Stimulated activated naive B cell treated with anti-CD40 and anti-IgM and Interleukin-4, amounts not matched to agents 10 μg/mL and 1 μg/mL and 100 μg/mL, for 72 hours (primary cell): Measurements from ENCODE around the gene SNRPD3.
"Not testable (repeated sequence)": the region's sequence is repeated elsewhere in the genome, so short reads cannot be mapped to it uniquely, and the experiment has no call there.

ENCODE experiments used
- ATAC-seq, 2 donors: fragments of 150-1000 bp; cut with Tn5 transposase; replicated peaks; 2 replicates each; pipeline ENCODE4 v1.10.0; 2021; ENCODE audit warnings: moderate library complexity in 1 of 2
- DNase-seq: peaks from one replicate; pipeline ENCODE4 v3.0.0; 2021
- H3K27ac Mint-ChIP-seq: one replicate; pipeline ENCODE4 v1.8.0; 2022; ENCODE audit warnings: mild to moderate bottlenecking, mixed read lengths
- H3K27me3 Mint-ChIP-seq, 2 donors: one replicate each; pipeline ENCODE4 v1.8.0; 2022; ENCODE audit warnings: mixed read lengths in 2 of 2
- H3K36me3 Mint-ChIP-seq, 2 donors: one replicate each; pipeline ENCODE4 v1.8.0; 2022; ENCODE audit warnings: mixed read lengths in 2 of 2, mild to moderate bottlenecking in 1 of 2
- H3K4me1 Mint-ChIP-seq, 2 donors: one replicate each; pipeline ENCODE4 v1.8.0; 2022; ENCODE audit warnings: mixed read lengths in 2 of 2, mild to moderate bottlenecking in 1 of 2
- H3K4me3 Mint-ChIP-seq, 2 donors: one replicate each; pipeline ENCODE4 v1.8.0; 2022; ENCODE audit warnings: mild to moderate bottlenecking in 2 of 2, mixed read lengths in 2 of 2, moderate library complexity in 1 of 2
- H3K9me3 Mint-ChIP-seq, 2 donors: one replicate each; pipeline ENCODE4 v1.8.0; 2022; ENCODE audit warnings: mixed read lengths in 2 of 2, mild to moderate bottlenecking in 1 of 2

SNRPD3 gene

DNA sequence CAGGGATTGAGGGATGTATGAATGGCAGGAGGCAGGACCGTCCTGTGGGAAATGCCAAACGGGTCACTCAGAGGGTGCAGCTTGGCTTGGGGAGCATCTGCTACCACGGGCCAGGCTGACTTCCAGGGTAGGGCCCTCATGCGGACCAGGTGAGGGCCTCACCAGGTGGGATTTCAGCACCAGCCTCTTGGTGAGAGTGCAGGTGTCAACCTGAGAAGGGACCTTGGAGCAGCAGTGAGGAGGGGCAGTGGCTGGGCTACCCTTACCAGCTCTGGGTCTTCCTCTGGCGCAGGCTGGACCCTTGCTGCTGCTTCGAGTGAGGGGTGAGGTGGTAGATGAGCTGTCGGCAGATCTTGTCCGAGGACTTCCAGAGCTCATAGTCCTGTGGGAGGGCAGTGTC is 32.1 kb downstream of the SNRPD3 start:
- Mint-ChIP-seq H3K36me3 (peaks cover 0 to 1% of the 10 kb centered on the region in 2 donors), H3K9me3 (no peaks in the 10 kb centered on the region), H3K4me3 (no peak overlapping the region), H3K27ac (no peak overlapping the region), H3K4me1 (peaks cover 6 to 14% of the 10 kb centered on the region in 2 donors), H3K27me3 (peaks cover 0 to 22% of the 10 kb centered on the region in 2 donors)
- no peak for ATAC-seq
- DNase-seq = no peak

DNA sequence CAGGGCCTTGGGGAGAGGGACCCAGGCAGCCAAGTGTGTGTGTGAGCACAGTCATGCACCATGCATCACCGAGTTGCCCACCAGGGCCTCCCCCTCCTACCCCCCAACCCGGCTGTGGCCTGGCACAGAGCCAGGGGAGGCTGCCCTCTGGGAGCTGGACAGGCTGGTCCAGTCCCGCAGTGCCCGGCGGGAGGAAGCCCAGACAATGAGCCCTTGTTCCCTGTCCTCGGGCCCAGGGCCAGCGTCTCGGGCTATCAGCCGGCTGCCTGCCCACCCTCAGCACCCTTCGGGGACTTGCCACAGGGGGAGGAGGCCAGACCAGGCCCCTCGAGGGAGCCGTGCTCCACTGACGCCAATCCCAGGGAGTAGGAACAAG is 32.6 kb downstream of the SNRPD3 start:
- peaks cover 0 to 1% of the 10 kb centered on the region in 2 donors for H3K36me3 Mint-ChIP-seq
- DNase-seq = no peak
- peaks cover 0 to 22% of the 10 kb centered on the region in 2 donors for H3K27me3 Mint-ChIP-seq
- no peaks in the 10 kb centered on the region for H3K9me3 Mint-ChIP-seq
- peaks cover 6 to 14% of the 10 kb centered on the region in 2 donors for H3K4me1 Mint-ChIP-seq
- no peak overlapping the region for H3K4me3 Mint-ChIP-seq
- no peak overlapping the region for H3K27ac Mint-ChIP-seq
- ATAC-seq = no peak

DNA sequence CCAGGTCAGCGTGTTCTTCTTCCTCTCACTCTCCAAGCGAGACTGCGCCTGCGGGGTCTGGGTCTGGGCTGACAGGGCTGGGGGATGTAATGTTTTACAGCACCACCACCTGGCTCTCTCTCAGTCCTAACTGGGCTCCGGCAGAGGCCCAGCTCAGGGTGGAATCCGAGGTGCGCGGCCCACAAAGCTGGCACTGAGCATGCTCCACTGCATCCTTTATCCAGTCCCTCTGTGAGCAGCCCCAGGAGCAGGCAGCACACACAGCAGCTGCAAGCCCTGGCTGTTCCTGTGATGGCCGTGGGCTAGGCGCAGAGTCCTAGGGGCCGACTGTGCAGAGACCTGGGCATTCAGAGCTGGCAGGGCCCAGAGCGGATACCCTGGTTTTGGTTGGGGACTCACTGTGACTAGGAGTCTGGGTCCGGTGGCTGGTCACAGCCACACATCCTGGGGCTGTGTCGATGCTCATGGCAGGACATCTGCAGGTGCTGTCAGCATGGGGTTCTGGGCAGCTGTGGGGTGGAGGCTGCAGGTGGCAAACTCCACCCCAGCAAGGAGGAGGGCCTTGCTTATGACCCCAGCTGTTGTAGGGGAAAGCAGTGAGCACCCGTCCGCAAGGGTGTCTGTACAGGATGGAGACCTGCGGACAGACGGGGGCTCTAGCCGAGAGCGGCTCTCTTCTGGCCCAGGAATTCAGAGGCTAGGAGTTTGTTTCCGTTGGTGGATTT is 33.1 kb downstream of the SNRPD3 start:
- Mint-ChIP-seq H3K27me3 (peaks cover 0 to 22% of the 10 kb centered on the region in 2 donors), H3K27ac (no peak overlapping the region), H3K4me1 (peaks cover 6 to 14% of the 10 kb centered on the region in 2 donors), H3K4me3 (no peak overlapping the region), H3K36me3 (peaks cover 0 to 1% of the 10 kb centered on the region in 2 donors), H3K9me3 (no peaks in the 10 kb centered on the region)
- no peak for DNase-seq
- no peak for ATAC-seq

DNA sequence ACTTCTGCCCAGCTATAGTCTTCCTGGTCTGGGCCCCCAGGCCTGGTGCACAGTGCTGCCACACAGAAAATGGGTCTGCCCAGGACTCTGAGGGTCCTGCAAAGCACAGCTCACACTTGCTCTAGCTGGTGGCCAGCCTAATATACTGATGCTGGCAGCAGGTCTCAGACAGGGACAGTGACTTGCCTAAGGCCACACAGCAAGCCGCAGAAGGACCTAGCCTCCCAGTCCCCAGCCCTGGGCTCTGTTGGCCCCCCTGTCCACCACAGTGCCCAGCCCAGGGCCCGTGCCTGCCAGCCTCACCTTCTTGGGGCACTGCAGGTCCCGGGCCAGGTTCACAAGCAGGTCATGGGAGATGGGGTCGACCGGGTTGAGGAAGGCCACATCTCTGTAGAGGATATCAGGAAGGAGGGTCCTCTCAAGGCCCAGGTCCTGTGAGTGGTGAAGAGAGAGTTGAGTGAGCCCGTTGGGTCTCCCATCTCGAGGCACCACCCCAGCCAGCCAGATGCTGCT is 33.8 kb downstream of the SNRPD3 start:
- ATAC-seq (no peak), DNase-seq (no peak)
- H3K4me1 Mint-ChIP-seq = peaks cover 6 to 14% of the 10 kb centered on the region in 2 donors
- H3K27ac Mint-ChIP-seq = no peak overlapping the region
- H3K4me3 Mint-ChIP-seq = no peak overlapping the region
- peaks cover 0 to 1% of the 10 kb centered on the region in 2 donors for H3K36me3 Mint-ChIP-seq
- no peaks in the 10 kb centered on the region for H3K9me3 Mint-ChIP-seq
- H3K27me3 Mint-ChIP-seq = peaks cover 0 to 22% of the 10 kb centered on the region in 2 donors

DNA sequence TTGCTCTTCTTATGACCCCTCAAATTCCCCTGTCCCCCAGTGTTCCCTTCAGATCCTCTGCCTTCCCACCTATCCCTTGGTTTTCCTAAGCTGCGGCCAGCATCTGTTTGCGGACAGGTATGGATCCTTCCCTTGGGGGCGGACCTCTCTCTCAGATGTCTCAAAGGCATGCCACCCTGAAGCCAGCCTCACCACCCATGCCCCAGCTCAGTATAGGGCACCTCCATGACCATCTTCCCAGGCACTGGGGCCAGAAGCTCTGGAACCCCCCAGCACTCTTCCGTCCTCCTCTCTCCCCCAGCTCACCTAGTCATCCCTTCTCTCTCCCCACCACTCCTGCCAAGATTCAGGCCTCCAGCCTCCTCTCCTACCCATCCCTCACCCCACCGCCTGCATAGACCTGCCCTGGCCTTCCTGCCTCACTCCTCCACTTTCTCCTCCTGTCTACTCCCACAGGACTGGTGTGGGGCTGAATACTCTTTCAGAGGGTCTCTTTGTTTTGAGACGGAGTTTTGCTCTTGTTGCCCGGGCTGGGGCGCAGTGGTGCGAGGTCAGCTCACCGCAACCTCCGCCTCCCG is 34.9 kb downstream of the SNRPD3 start:
- H3K27ac Mint-ChIP-seq = no peak overlapping the region
- H3K27me3 Mint-ChIP-seq = peaks cover 0 to 22% of the 10 kb centered on the region in 2 donors
- H3K9me3 Mint-ChIP-seq = no peaks in the 10 kb centered on the region
- peaks cover 6 to 14% of the 10 kb centered on the region in 2 donors for H3K4me1 Mint-ChIP-seq
- no peak overlapping the region for H3K4me3 Mint-ChIP-seq
- ATAC-seq = no peak
- DNase-seq = no peak
- H3K36me3 Mint-ChIP-seq = no peaks in the 10 kb centered on the region

DNA sequence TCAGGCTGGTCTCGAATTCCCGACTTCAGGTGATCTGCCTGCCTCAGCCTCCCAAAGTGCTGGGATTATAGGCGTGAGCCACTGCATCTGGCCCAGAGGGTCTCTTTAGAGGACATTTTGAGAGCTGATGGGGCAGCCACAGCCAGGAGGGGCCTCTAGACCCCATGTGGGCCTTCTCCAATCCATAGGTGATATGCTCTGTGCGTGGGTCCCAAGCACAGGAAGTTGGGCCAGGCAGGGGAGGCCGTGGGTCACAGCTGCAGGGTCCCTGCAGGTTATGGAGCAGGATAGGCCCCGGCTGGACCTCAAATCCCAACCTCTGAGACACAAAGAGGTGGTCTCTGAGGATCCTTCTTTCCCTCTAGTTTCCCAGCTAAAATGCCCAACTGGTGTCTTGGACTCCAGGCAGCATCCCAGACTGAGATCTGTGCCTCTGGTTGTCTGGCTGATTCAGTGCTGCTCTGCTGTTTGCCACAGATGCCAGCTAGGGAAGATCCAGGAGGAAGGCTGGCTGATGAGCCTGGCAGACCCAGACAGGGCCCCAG is 35.6 kb downstream of the SNRPD3 start:
- H3K9me3 Mint-ChIP-seq = no peaks in the 10 kb centered on the region
- H3K4me3 Mint-ChIP-seq = no peak overlapping the region
- DNase-seq = no peak
- H3K4me1 Mint-ChIP-seq = peaks cover 6 to 14% of the 10 kb centered on the region in 2 donors
- no peaks in the 10 kb centered on the region for H3K36me3 Mint-ChIP-seq
- no peak for ATAC-seq
- H3K27ac Mint-ChIP-seq = no peak overlapping the region
- H3K27me3 Mint-ChIP-seq = peaks cover 0 to 22% of the 10 kb centered on the region in 2 donors

DNA sequence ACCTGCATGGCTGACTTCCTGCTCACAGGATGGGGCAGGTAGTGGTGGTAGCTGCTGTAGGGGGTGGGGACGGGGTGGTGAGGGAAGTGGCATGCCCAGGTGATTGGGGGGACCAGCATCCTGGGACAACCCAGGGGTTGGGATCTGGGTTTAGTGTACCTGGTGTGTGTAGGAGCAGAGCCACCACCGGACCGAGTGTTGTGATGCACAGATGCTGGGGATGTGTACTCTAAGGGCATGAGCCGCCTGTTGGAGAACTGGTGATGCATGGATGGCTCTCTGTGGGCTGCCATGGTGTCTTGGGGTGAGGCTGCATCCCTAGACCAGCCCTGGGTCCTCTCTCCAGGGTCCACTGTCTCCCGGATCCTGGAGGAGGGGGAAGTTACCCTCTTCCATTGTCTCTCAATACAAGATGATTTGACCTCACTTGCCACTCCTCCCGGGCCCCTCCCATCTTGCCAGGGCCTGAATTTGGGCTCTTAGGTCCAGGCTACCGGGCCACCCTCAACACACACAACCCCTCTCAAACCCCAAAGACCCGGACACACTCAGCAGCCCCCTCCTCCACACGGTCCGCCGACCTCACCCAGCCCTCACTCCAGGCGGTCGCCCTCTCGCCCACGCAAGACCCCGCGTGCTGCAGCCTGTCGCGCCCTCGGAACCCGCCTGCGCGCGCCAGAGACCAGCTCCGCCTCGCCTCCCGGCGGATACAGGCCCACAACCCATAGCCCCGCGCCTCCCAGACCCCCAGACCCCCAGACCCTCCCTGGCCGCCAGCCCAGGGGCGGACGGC is 36.5 kb downstream of the SNRPD3 start:
- peak overlapping the region; percentile 86 to 87 for H3K4me3 Mint-ChIP-seq
- ATAC-seq (peak; percentile 15 to 28), DNase-seq (no peak)
- H3K36me3 Mint-ChIP-seq = no peaks in the 10 kb centered on the region
- peaks cover 0 to 22% of the 10 kb centered on the region in 2 donors for H3K27me3 Mint-ChIP-seq
- peak overlapping the region; percentile 65 for H3K27ac Mint-ChIP-seq
- H3K9me3 Mint-ChIP-seq = no peaks in the 10 kb centered on the region
- peaks cover 6 to 14% of the 10 kb centered on the region in 2 donors for H3K4me1 Mint-ChIP-seq

DNA sequence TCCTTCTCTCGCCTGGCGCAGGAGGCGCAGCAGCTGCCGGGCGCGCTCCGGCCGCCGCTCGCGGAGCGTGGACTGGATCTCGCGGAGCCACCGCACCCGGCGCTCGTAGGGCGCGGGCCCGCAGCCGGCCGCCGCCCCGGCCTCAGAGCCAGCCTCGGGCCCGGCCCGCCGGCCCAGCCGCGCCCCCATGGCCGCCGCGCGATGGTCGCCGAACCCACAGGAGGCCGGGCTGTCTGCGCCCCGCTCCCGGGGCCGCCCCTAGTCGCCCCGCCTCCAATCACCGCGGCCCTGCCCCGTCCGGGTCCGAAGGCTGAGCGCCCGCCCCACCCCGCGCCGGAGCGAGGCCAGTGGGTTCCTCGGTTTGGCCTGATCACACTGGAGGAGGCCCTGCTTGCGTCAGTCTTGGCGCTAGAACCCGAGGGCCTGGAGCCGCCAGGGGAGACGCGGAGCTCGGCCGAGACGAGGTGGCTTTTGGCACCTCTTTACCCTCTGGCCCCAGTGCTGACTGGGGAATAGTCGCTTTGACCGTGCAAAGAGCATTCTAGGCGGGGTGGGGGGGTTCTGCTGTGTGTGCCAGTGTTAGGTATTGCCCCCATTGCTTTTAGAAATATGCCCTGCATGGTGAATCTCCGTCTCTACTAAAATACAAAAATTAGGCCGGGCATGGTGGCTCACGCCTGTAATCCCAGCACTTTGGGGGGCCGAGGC is 37.2 kb downstream of the SNRPD3 start, which contains the start of gene LRRC75B:
LRRC75B (minus strand) TSS at position 223 of the 708 bp plus-strand sequence; CDS start at position 189, 34 bp downstream.
- peak within 1 kb of the TSS; percentile 65 for H3K27ac Mint-ChIP-seq
- no peaks in the 10 kb centered on the region for H3K9me3 Mint-ChIP-seq
- peak; percentile 47 for DNase-seq
- peaks cover 0 to 22% of the 10 kb centered on the region in 2 donors for H3K27me3 Mint-ChIP-seq
- H3K36me3 Mint-ChIP-seq = no peaks in the 10 kb centered on the region
- peak; percentile 87 to 89 for ATAC-seq
- peak within 1 kb of the TSS; percentile 86 to 87 for H3K4me3 Mint-ChIP-seq
- peaks cover 6 to 14% of the 10 kb centered on the region in 2 donors for H3K4me1 Mint-ChIP-seq

DNA sequence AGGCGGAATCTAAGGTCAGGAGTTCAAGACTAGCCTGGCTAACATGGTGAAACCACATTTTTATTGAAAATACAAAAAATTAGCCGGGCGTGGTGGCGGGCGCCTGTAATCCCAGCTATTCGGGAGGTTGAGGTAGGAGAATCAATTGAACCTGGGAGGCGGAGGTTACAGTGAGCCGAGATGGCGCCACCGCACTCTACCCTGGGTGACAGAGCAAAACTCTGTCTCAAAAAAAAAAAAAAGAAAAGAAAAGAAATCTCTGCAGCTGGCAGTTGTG is 37.7 kb downstream of the SNRPD3 start:
- H3K4me3 Mint-ChIP-seq = peak overlapping the region; percentile 72 to 87
- peaks cover 0 to 22% of the 10 kb centered on the region in 2 donors for H3K27me3 Mint-ChIP-seq
- not testable (repeated sequence) for DNase-seq, H3K36me3 Mint-ChIP-seq, H3K27ac Mint-ChIP-seq, H3K9me3 Mint-ChIP-seq, ATAC-seq
- H3K4me1 Mint-ChIP-seq = peaks cover 6 to 14% of the 10 kb centered on the region in 2 donors

DNA sequence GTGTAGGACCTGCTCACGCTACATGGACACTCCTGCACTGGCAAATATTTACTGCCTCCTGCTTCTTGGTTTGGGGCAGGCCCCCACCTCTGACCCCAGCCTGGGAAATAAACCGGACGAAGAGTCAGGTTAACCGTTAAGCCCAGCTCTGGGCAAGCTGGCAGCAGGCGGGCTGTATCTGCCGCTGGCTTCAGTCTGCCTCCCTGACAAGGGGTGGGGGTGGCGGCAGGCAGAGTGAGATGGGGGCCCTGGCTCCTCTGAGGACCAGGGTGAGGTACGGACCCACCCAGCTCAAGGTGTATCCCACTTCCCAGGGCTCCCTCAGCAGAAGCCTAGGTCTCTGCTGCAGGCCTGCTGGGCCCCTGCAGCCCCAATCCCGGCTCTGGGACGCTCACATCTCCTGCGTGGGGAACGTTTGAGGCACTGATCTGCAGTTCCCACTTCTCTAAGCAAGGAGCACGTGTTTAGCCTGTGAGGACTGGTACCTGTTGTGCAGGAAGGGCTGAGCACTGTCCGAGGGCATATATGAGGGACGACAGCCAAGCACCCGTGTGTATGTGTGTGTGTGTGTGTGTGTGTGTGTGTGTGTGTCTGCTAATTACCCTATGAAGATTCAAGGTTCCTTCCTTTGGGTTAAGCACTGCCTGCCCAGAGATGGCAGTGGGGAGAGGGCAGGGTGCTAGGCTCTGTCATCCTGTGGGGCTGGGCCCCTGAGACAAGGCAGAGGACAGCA is 38.2 kb downstream of the SNRPD3 start:
- peaks cover 3 to 9% of the 10 kb centered on the region in 2 donors for H3K4me1 Mint-ChIP-seq
- DNase-seq (no peak), ATAC-seq (no peak)
- H3K9me3 Mint-ChIP-seq = no peaks in the 10 kb centered on the region
- H3K27ac Mint-ChIP-seq = no peak overlapping the region
- H3K4me3 Mint-ChIP-seq = no peak overlapping the region
- H3K27me3 Mint-ChIP-seq = peaks cover 0 to 22% of the 10 kb centered on the region in 2 donors
- H3K36me3 Mint-ChIP-seq = no peaks in the 10 kb centered on the region

DNA sequence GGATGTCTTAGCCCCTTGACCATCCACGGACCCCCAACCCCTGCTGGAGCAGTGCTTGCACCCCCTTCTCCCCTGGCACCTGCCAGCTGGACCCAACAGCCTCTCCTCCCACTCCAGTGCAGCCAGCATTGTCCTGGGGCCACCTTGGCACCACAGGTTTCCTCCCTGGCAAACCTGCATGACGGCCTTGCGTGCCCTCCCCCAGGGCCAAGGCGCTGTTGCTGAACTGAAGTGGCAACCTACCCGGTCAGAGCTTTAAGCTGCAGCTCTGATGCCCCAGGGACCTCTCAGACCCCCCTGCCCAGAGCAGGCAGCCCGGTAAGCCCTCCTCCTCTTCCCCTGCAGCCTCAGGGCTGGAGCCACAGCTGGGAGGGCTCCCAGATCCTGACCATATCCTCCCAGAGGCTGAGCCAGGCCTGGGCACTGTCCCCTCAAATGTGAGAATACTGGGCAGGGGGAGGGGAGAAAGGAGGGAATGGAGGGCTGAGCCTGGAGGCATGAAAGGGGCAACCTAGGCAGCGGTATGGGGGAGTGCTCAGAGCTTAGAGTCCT is 38.8 kb downstream of the SNRPD3 start:
- H3K9me3 Mint-ChIP-seq = no peaks in the 10 kb centered on the region
- H3K4me1 Mint-ChIP-seq = peaks cover 2 to 7% of the 10 kb centered on the region in 2 donors
- no peak overlapping the region for H3K27ac Mint-ChIP-seq
- H3K4me3 Mint-ChIP-seq = peak overlapping the region in 1 of 2 donors; percentile 29
- no peaks in the 10 kb centered on the region for H3K36me3 Mint-ChIP-seq
- H3K27me3 Mint-ChIP-seq = peaks cover 0 to 22% of the 10 kb centered on the region in 2 donors
- ATAC-seq = no peak
- DNase-seq = no peak

DNA sequence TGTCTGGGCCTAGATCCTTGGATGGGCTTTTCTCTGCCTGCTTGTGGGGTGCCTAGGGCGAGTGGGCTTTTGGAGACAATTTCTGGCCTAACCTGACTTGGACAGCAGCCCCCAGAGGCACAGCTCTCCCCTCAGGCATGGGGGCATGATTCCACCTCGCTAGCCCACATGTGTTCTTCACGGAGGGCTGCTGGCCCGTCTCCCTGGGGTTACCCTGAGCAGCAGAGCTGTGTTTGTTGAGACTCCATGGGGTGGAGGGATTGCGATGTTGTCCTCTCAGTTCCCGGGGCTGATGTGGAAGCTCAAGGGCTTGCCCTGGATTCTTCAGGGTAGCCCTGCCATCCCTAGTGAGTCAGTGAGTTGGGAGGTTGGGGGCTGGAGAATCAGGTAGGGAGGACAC is 39.4 kb downstream of the SNRPD3 start:
- peaks cover 0 to 22% of the 10 kb centered on the region in 2 donors for H3K27me3 Mint-ChIP-seq
- H3K4me1 Mint-ChIP-seq = peaks cover 2 to 7% of the 10 kb centered on the region in 2 donors
- no peak for ATAC-seq
- no peak overlapping the region for H3K4me3 Mint-ChIP-seq
- H3K27ac Mint-ChIP-seq = no peak overlapping the region
- DNase-seq = no peak
- H3K36me3 Mint-ChIP-seq = no peaks in the 10 kb centered on the region
- no peaks in the 10 kb centered on the region for H3K9me3 Mint-ChIP-seq

DNA sequence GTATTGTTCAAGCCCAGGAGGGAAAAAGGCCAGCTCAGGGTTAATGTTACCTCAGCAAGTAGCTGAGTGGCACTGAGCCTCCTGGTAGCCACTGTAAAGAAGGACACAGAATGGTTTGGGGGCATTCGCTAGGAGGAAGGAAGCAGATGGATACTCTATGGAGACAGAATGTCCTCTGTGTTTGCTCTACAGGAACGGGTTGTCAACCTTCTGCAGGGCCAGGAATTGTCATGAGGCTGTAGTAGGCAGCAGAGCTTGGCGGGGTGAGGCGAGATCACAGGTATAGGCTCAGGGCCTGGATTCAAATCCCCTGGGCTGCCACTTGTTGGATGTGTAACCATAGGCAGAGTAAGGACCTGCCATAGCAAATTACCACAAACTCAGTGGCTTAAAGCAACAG is 40.1 kb downstream of the SNRPD3 start:
- peaks cover 2 to 7% of the 10 kb centered on the region in 2 donors for H3K4me1 Mint-ChIP-seq
- DNase-seq = no peak
- ATAC-seq = no peak
- no peaks in the 10 kb centered on the region for H3K9me3 Mint-ChIP-seq
- H3K27me3 Mint-ChIP-seq = peaks cover 0 to 18% of the 10 kb centered on the region in 2 donors
- H3K4me3 Mint-ChIP-seq = no peak overlapping the region
- H3K36me3 Mint-ChIP-seq = no peaks in the 10 kb centered on the region
- no peak overlapping the region for H3K27ac Mint-ChIP-seq
